OCI-LY3 (cell line): ENCODE data around the gene DPH3.

Experiments
- H2AFZ ChIP-seq: fragments of 200-600, 300-600 bp; shearing (Covaris generic); 2 replicates; pipeline ENCODE4 v1.6.0; 2014; ENCODE audit warnings: antibody characterized with exemption, low read depth, low read length
- H3K27ac ChIP-seq: fragments of 200-600, 300-600 bp; sonication (generic); 2 replicates; pipeline ENCODE4 v1.5.1; 2014; ENCODE audit warnings: mild to moderate bottlenecking, low read length, moderate library complexity, mixed read lengths
- H3K27me3 ChIP-seq: fragments of 200-600, 300-600 bp; sonication (generic); 2 replicates; pipeline ENCODE4 v1.6.1; 2014; ENCODE audit warnings: low read depth, low read length, mixed read lengths
- H3K36me3 ChIP-seq: fragments of 200-600, 300-600 bp; sonication (generic); replicated peaks from 2 replicates; pipeline ENCODE3; 2014; ENCODE audit warnings: low read depth, low read length, mixed read lengths
- H3K4me1 ChIP-seq: fragments of 300-600, 200-600 bp; sonication (generic); 2 replicates; pipeline ENCODE4 v1.6.1; 2014; ENCODE audit warnings: low read length, mixed read lengths
- H3K4me2 ChIP-seq: fragments of 200-600, 300-600 bp; sonication (generic); 2 replicates; pipeline ENCODE4 v1.6.1; 2014; ENCODE audit warnings: low read length, mixed read lengths
- H3K4me3 ChIP-seq: fragments of 300-600, 200-600 bp; sonication (generic); 2 replicates; pipeline ENCODE4 v1.5.1; 2014; ENCODE audit warnings: antibody characterized with exemption, mild to moderate bottlenecking, low read length, moderate library complexity
- H3K79me2 ChIP-seq: fragments of 300-600, 200-600 bp; shearing (Covaris generic); 2 replicates; pipeline ENCODE4 v1.6.1; 2014; ENCODE audit warnings: mild to moderate bottlenecking, low read length, mixed read lengths
- H3K9ac ChIP-seq: fragments of 300-600, 200-600 bp; shearing (Covaris generic); 2 replicates; pipeline ENCODE4 v1.6.0; 2014; ENCODE audit warnings: mild to moderate bottlenecking, low read length, moderate library complexity
- H3K9me3 ChIP-seq: fragments of 200-600, 300-600 bp; shearing (Covaris generic); 2 replicates; pipeline ENCODE4 v1.6.1; 2014; ENCODE audit warnings: low read length, mixed read lengths; ENCODE audit not compliant: insufficient read depth
- H4K20me1 ChIP-seq: fragments of 200-600, 300-600 bp; sonication (generic); 2 replicates; pipeline ENCODE4 v1.6.1; 2016; ENCODE audit warnings: low read length, mixed read lengths; ENCODE audit not compliant: insufficient read depth
- EZH2phosphoT487 ChIP-seq: fragments of 200-600 bp; shearing (Covaris generic); IDR thresholded peaks from 2 replicates; pipeline ENCODE4 v1.6.1; 2018; ENCODE audit warnings: antibody characterized with exemption, mixed run types, low read depth
- TF ChIP-seq, protein P1 (sequence below): fragments of 200-600, 300-600 bp; sonication (generic); IDR thresholded peaks from 2 replicates; pipeline ENCODE4 v1.5.1; 2014; ENCODE audit warnings: antibody characterized with exemption, low read length, low read depth

DPH3 gene

GRCh38 chr3:16221990-16222389, 42.8 kb downstream of the DPH3 start:
- H3K79me2 ChIP-seq = no peaks in the 10 kb centered on the region
- TF ChIP-seq, protein P1, sequence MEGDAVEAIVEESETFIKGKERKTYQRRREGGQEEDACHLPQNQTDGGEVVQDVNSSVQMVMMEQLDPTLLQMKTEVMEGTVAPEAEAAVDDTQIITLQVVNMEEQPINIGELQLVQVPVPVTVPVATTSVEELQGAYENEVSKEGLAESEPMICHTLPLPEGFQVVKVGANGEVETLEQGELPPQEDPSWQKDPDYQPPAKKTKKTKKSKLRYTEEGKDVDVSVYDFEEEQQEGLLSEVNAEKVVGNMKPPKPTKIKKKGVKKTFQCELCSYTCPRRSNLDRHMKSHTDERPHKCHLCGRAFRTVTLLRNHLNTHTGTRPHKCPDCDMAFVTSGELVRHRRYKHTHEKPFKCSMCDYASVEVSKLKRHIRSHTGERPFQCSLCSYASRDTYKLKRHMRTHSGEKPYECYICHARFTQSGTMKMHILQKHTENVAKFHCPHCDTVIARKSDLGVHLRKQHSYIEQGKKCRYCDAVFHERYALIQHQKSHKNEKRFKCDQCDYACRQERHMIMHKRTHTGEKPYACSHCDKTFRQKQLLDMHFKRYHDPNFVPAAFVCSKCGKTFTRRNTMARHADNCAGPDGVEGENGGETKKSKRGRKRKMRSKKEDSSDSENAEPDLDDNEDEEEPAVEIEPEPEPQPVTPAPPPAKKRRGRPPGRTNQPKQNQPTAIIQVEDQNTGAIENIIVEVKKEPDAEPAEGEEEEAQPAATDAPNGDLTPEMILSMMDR = no peak
- no peak for TF ChIP-seq EZH2phosphoT487
- no peaks in the 10 kb centered on the region for H3K9me3 ChIP-seq
- no peaks in the 10 kb centered on the region for H3K27me3 ChIP-seq
- H3K4me2 ChIP-seq = no peak overlapping the region
- H3K9ac ChIP-seq = no peak overlapping the region
- peaks cover 13% of the 10 kb centered on the region; the same call in 1 of the 2 replicates for H3K4me1 ChIP-seq
- no peak overlapping the region for H2AFZ ChIP-seq
- no peak overlapping the region for H3K4me3 ChIP-seq
- H4K20me1 ChIP-seq = no peaks in the 10 kb centered on the region
- H3K36me3 ChIP-seq = no peaks in the 10 kb centered on the region
- H3K27ac ChIP-seq = no peak overlapping the region

DNA sequence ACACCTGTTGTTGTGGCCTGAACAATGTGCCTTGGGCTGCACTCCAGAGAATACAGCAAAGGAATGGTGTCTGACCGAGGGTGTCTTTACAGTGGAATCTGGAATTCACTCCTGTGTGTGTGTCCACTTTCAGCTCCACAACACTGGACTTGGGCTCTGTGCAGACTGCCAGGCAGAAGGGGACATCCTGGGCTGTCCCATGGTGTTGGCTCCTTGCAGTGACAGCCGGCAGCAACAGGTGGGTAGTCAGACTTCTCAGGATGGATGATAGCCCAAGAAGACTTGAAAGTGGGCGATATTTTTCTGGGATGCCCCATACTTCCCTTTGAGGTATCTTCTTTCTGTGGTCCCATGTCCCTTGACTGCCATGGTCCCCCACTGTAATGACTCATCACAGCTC, 45.0 kb downstream of the DPH3 start:
- Histone ChIP-seq H3K27me3 (no peaks in the 10 kb centered on the region), H3K27ac (no peak overlapping the region), H3K9ac (no peak overlapping the region), H3K79me2 (no peaks in the 10 kb centered on the region), H3K4me1 (peaks cover 10% of the 10 kb centered on the region; the same call in 1 of the 2 replicates), H2AFZ (no peak overlapping the region), H3K9me3 (no peaks in the 10 kb centered on the region), H3K4me2 (no peak overlapping the region), H4K20me1 (no peaks in the 10 kb centered on the region), H3K4me3 (no peak overlapping the region), H3K36me3 (no peaks in the 10 kb centered on the region)
- no peak for TF ChIP-seq EZH2phosphoT487
- TF ChIP-seq, protein P1 = no peak

GRCh38 chr3:16216373-16216935, 48.3 kb downstream of the DPH3 start:
- TF ChIP-seq, protein P1 = no peak
- no peak for TF ChIP-seq EZH2phosphoT487
- Histone ChIP-seq H3K9me3 (no peaks in the 10 kb centered on the region), H2AFZ (no peak overlapping the region), H3K9ac (no peak overlapping the region), H3K4me3 (no peak overlapping the region), H3K27ac (no peak overlapping the region), H4K20me1 (no peaks in the 10 kb centered on the region), H3K36me3 (no peaks in the 10 kb centered on the region), H3K4me1 (no peaks in the 10 kb centered on the region), H3K27me3 (0 out of 2 replicates have a peak, but pooled peaks cover 3% of the 10 kb centered on the region), H3K79me2 (no peaks in the 10 kb centered on the region), H3K4me2 (no peak overlapping the region)

DNA sequence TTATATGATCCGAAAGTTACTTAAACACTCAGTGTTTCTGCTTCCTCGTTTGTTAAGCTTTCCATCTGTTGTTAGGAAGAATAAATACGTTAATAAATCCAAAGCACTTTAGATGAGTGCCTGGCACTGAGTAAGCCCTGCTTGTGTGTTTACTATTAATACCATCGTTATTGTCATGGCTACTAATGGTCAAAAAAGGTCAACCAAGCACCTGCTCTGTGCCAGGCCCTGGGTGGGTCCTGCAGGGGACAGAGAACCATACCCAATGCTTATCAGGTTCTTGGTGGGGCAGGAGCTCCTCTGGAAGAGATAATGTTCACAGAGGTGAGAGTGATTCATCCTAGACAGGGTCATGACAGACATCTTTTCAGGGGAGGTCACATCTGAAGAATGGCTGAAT, 50.4 kb downstream of the DPH3 start:
- TF ChIP-seq, protein P1 = no peak
- TF ChIP-seq EZH2phosphoT487 = no peak

More for the DNA sequence above, 50.4 kb downstream of the DPH3 start:
- H3K9ac ChIP-seq = no peak overlapping the region
- H3K36me3 ChIP-seq = no peaks in the 10 kb centered on the region
- H3K9me3 ChIP-seq = no peaks in the 10 kb centered on the region
- no peak overlapping the region for H3K4me3 ChIP-seq
- no peak overlapping the region for H3K4me2 ChIP-seq
- H4K20me1 ChIP-seq = no peaks in the 10 kb centered on the region
- H2AFZ ChIP-seq = no peak overlapping the region
- H3K27me3 ChIP-seq = 0 out of 2 replicates have a peak, but pooled peaks cover 3% of the 10 kb centered on the region
- H3K4me1 ChIP-seq = no peaks in the 10 kb centered on the region
- no peak overlapping the region for H3K27ac ChIP-seq
- no peaks in the 10 kb centered on the region for H3K79me2 ChIP-seq
